Hippocampal formation (tissue), 2 donors: ENCODE data around the gene MRPL48.
"Not testable (repeated sequence)": the region's sequence is repeated elsewhere in the genome, so short reads cannot be mapped to it uniquely, and the experiment has no call there.

ENCODE experiments used
- DNase-seq, 2 donors: peaks; one replicate each; lab custom pipeline; 2025; lab: John Stamatoyannopoulos, UW

Gene MRPL48

GRCh38 chr11:73839123-73839457 lies 51.4 kb downstream of the MRPL48 start:
- no peak for DNase-seq

GRCh38 chr11:73851046-73851764 lies 63.5 kb downstream of the MRPL48 start:
- no peak for DNase-seq

- DNase-seq, result no peak
Observed at GRCh38 chr11:73852049-73852448, 64.4 kb downstream of the MRPL48 start.

- DNase-seq, result no peak
Observed at GRCh38 chr11:73854680-73855079, 67.0 kb downstream of the MRPL48 start.

GRCh38 chr11:73856031-73856567 lies 68.4 kb downstream of the MRPL48 start:
- peak; percentile 32 to 84 for DNase-seq

GRCh38 chr11:73859671-73860070 lies 72.0 kb downstream of the MRPL48 start:
- no peak for DNase-seq

GRCh38 chr11:73860202-73860601 lies 72.5 kb downstream of the MRPL48 start:
- no peak for DNase-seq

- DNase-seq, result no peak
Observed at GRCh38 chr11:73862986-73863385, 75.3 kb downstream of the MRPL48 start.

- no peak for DNase-seq
Observed at GRCh38 chr11:73866095-73866579, 78.5 kb downstream of the MRPL48 start.

GRCh38 chr11:73866586-73866996 lies 78.9 kb downstream of the MRPL48 start:
- no peak for DNase-seq

GRCh38 chr11:73869332-73869949 lies 81.8 kb downstream of the MRPL48 start:
- no peak for DNase-seq

- no peak for DNase-seq
Observed at GRCh38 chr11:73870261-73870660, 82.6 kb downstream of the MRPL48 start.

GRCh38 chr11:73872749-73873357 lies 85.2 kb downstream of the MRPL48 start:
- no peak for DNase-seq

- no peak for DNase-seq
Observed at GRCh38 chr11:73875380-73875779, 87.7 kb downstream of the MRPL48 start.

GRCh38 chr11:73875840-73876239 lies 88.2 kb downstream of the MRPL48 start:
- DNase-seq, result no peak

- peak; percentile 92 to 96 for DNase-seq
Observed at GRCh38 chr11:73876424-73877310, 89.0 kb downstream of the MRPL48 start, which contains the start of the genes COA4 and PAAF1. TSS of gene COA4 (minus strand) at chr11:73876846. CDS start at chr11:73873378, 3,468 bp downstream. TSS of gene PAAF1 (plus strand) at chr11:73876999. CDS start at chr11:73877022, 23 bp downstream.

GRCh38 chr11:73878771-73879170 lies 91.1 kb downstream of the MRPL48 start:
- DNase-seq, result no peak

- DNase-seq, result not testable (repeated sequence)
Observed at GRCh38 chr11:73880449-73880848, 92.8 kb downstream of the MRPL48 start.

- DNase-seq, result no peak
Observed at GRCh38 chr11:73883856-73884255, 96.2 kb downstream of the MRPL48 start.

GRCh38 chr11:73888244-73888643 lies 100.6 kb downstream of the MRPL48 start:
- no peak for DNase-seq

- DNase-seq, result no peak
Observed at GRCh38 chr11:73889019-73889418, 101.3 kb downstream of the MRPL48 start.

GRCh38 chr11:73889536-73889935 lies 101.9 kb downstream of the MRPL48 start:
- DNase-seq, result peak in 1 of 2 donors; percentile 5
